Neural crest cell (in vitro differentiated cells): ENCODE results near the gene RAB29. TPM values are rescaled to one million over a fixed set of nuclear protein-coding genes. Genes with fewer than 3 reads are reported as not detected.

Source experiments
- DNase-seq: peaks from one replicate; pipeline ENCODE4 v3.0.0; 2021; ENCODE audit warnings: low read depth, mixed read lengths, low spot score
- H3K27ac Mint-ChIP-seq: one replicate; pipeline ENCODE4 v1.8.0; 2021; ENCODE audit warnings: mild to moderate bottlenecking, mixed read lengths; ENCODE audit not compliant: unreplicated experiment
- H3K27me3 Mint-ChIP-seq: 2 replicates; pipeline ENCODE4 v1.8.0; 2021; ENCODE audit warnings: low read depth, mild to moderate bottlenecking, mixed read lengths
- H3K36me3 Mint-ChIP-seq: 2 replicates; pipeline ENCODE4 v1.8.0; 2021; ENCODE audit warnings: low read depth, mild to moderate bottlenecking, mixed read lengths
- H3K4me1 Mint-ChIP-seq: 2 replicates; pipeline ENCODE4 v1.8.0; 2021; ENCODE audit warnings: mixed read lengths
- H3K4me3 Mint-ChIP-seq: one replicate; pipeline ENCODE4 v1.8.0; 2021; ENCODE audit warnings: mild to moderate bottlenecking, mixed read lengths
- H3K9me3 Mint-ChIP-seq: 2 replicates; pipeline ENCODE4 v1.8.0; 2021; ENCODE audit warnings: mixed read lengths
- CTCF ChIP-seq: fragments of 200-600 bp; sonication (generic); conservative IDR thresholded peaks from 2 replicates; pipeline ENCODE4 v1.5.0; 2021; ENCODE audit warnings: antibody characterized with exemption, mild to moderate bottlenecking
- total RNA-seq: library from RNA; stranded (reverse); gene quantifications from 2 replicates; pipeline ENCODE4 v1.2.1, GENCODE V29; 2021

The RAB29 gene
- total RNA-seq, 1 donor from 2014 or later, result 9.0 TPM

DNA sequence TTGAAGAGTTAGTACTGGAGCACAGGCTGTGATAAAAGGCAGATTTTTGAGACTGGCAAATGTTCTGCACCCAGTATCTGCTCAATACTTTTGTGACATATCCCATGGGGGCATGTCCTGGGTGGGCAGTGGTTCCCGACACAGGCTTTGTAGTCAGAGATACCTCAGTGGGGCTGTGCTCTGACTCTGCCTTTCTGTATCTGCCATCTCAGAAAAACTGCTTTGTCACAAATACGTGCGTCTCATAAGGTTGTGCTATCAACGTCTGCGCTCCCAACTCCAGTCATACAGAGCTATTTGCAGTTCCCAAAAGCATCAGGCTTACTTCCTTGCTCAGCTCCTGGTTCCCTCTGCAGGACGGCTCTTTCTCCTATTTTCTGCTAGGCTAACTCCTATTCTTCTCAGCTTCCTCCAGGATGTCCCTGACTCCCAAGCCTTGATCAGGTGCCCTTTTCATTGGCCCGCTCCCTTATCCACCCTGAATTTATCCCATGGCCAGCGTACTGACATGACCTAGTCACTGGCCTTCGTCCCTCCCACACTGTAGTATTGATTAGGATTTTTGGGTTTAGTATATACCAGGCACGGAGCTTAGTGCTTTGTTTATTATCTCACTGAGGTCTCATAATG, 12.1 kb upstream of the RAB29 start:
- no peak for DNase-seq

GRCh38 chr1:205786601-205787000, 11.3 kb upstream of the RAB29 start:
- Mint-ChIP-seq H3K4me1 (peaks cover 2% of the 10 kb centered on the region), H3K4me3 (no peak overlapping the region), H3K36me3 (peaks cover 2% of the 10 kb centered on the region), H3K27ac (no peak overlapping the region), H3K27me3 (no peaks in the 10 kb centered on the region), H3K9me3 (no peaks in the 10 kb centered on the region)
- DNase-seq, result no peak
- no peak for TF ChIP-seq CTCF

More for the DNA sequence above, 12.1 kb upstream of the RAB29 start:
- Mint-ChIP-seq H3K27ac (no peak overlapping the region), H3K4me3 (no peak overlapping the region), H3K9me3 (no peaks in the 10 kb centered on the region), H3K36me3 (peaks cover 2% of the 10 kb centered on the region), H3K4me1 (peaks cover 7% of the 10 kb centered on the region), H3K27me3 (no peaks in the 10 kb centered on the region)
- no peak for TF ChIP-seq CTCF

- Mint-ChIP-seq H3K4me3 (no peak overlapping the region), H3K36me3 (no peaks in the 10 kb centered on the region), H3K27ac (no peak overlapping the region), H3K27me3 (no peaks in the 10 kb centered on the region), H3K4me1 (no peaks in the 10 kb centered on the region), H3K9me3 (no peaks in the 10 kb centered on the region)
- no peak for DNase-seq
- no peak for TF ChIP-seq CTCF
Observed at GRCh38 chr1:205785446-205785845, 10.2 kb upstream of the RAB29 start.

GRCh38 chr1:205783904-205784303, 8.6 kb upstream of the RAB29 start:
- no peaks in the 10 kb centered on the region for H3K36me3 Mint-ChIP-seq
- no peak overlapping the region for H3K4me3 Mint-ChIP-seq
- no peak overlapping the region for H3K27ac Mint-ChIP-seq

GRCh38 chr1:205783433-205783795, 8.1 kb upstream of the RAB29 start:
- Mint-ChIP-seq H3K36me3 (no peaks in the 10 kb centered on the region), H3K4me3 (no peak overlapping the region), H3K27ac (no peak overlapping the region), H3K9me3 (no peaks in the 10 kb centered on the region), H3K27me3 (peaks cover 4% of the 10 kb centered on the region), H3K4me1 (no peaks in the 10 kb centered on the region)
- no peak for DNase-seq
- TF ChIP-seq CTCF, result no peak

More at GRCh38 chr1:205783904-205784303, 8.6 kb upstream of the RAB29 start:
- Mint-ChIP-seq H3K9me3 (no peaks in the 10 kb centered on the region), H3K27me3 (peaks cover under 1% of the 10 kb centered on the region), H3K4me1 (no peaks in the 10 kb centered on the region)
- TF ChIP-seq CTCF, result no peak
- DNase-seq, result no peak
